Measurements from ENCODE around the gene SORCS3. TPM values are rescaled to one million over a fixed set of nuclear protein-coding genes. Genes with fewer than 3 reads are reported as not detected.

SORCS3 gene
- total and polyA plus RNA-seq, 4 donors: 0.93 TPM; not detected in 3

DNA sequence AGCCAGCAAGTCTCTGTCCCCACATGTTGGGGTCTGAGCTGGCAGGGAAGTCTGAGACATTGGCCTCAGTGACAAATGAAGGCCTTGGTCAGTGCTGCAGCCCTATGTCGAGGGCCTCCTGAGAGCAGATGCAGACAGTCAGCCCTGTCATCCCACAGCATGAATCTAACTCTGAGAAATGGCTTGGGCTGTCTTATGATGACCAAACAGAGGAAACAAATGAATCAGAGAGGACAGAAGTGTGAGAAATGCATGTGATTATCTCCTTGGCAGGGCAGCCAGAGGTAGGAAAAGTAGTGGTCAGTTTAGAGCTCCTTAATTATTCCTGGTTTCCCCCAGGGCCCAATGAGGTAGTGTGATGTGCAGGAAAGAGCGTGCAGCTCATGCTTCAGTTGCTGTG is 287.6 kb downstream of the SORCS3 start:
- Histone ChIP-seq H3K27ac (ENCODE audit: low read depth in 1 of 2, low read length in 2 of 2) (no peak overlapping the region), H3K4me1 (ENCODE audit: control insufficient read depth in 4 of 4, insufficient read depth in 4 of 4, low read length in 3 of 4) (no peaks in the 10 kb centered on the region), H3K27me3 (ENCODE audit: control insufficient read depth in 4 of 4, insufficient read depth in 4 of 4, low read length in 3 of 4) (no peaks in the 10 kb centered on the region), H3K9ac (ENCODE audit: low read depth in 1 of 2, low read length in 2 of 2) (no peak overlapping the region), H3K36me3 (ENCODE audit: control insufficient read depth in 4 of 4, insufficient read depth in 3 of 4, low read depth in 1 of 4, low read length in 3 of 4) (no peaks in the 10 kb centered on the region), H3K9me3 (ENCODE audit: control insufficient read depth in 4 of 4, low read length in 3 of 4) (no peaks in the 10 kb centered on the region), H3K4me3 (ENCODE audit: low read depth in 1 of 3, low read length in 3 of 3) (no peak overlapping the region)
- DNase-seq (ENCODE audit: low spot score): no peak
- no peak for TF ChIP-seq GABPA (IDR thresholded peaks at IDR 0.05 in 1 of 2, conservative IDR thresholded peaks at IDR 0.05 in 1 of 2)
- no peak for TF ChIP-seq EGR1 (IDR thresholded peaks at IDR 0.05; ENCODE audit: low read depth in 2 of 2)
- no peak for TF ChIP-seq RAD21 (IDR thresholded peaks at IDR 0.05)
- 75% methylated on average over 2 of the region's 2 CpGs for WGBS

DNA sequence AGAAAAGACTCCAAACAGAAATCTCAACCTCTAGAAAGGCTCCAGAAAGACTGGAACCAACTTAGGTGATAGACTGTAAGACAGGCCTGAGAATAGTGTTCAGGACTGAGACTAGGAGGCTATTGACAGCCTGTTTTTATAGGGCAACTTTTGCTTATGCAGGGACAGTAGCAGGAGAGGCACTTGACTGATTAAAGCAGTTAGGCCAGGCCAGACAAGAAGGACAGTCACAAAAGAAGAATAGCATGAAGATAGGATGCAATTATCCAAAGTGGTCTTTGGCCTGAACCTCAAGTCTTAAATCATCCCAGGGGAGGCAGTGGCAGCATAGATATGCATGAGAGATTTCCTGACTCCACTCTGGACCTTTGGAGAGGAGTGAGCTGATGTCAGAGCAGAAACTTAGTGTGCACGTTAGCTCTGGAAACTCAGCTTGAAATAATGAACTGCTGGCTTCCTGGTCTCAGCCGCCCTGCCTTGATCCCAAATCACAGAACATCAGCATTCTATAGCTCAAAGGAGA is 290.6 kb downstream of the SORCS3 start:
- Histone ChIP-seq H3K4me3 (ENCODE audit: low read depth in 1 of 3, low read length in 3 of 3) (no peak overlapping the region), H3K27me3 (ENCODE audit: control insufficient read depth in 4 of 4, insufficient read depth in 4 of 4, low read length in 3 of 4) (no peaks in the 10 kb centered on the region), H3K27ac (ENCODE audit: low read depth in 1 of 2, low read length in 2 of 2) (no peak overlapping the region), H3K9me3 (ENCODE audit: control insufficient read depth in 4 of 4, low read length in 3 of 4) (no peaks in the 10 kb centered on the region), H3K4me1 (ENCODE audit: control insufficient read depth in 4 of 4, insufficient read depth in 4 of 4, low read length in 3 of 4) (no peaks in the 10 kb centered on the region), H3K9ac (ENCODE audit: low read depth in 1 of 2, low read length in 2 of 2) (no peak overlapping the region), H3K36me3 (ENCODE audit: control insufficient read depth in 4 of 4, insufficient read depth in 3 of 4, low read depth in 1 of 4, low read length in 3 of 4) (no peaks in the 10 kb centered on the region)
- no peak for DNase-seq (ENCODE audit: low spot score)
- TF ChIP-seq YY1 (IDR thresholded peaks at IDR 0.05): no peak
- no peak for TF ChIP-seq FOXA2 (IDR thresholded peaks at IDR 0.05)
- no peak for TF ChIP-seq SP1 (IDR thresholded peaks at IDR 0.05)
- no peak for TF ChIP-seq NR2F2 (IDR thresholded peaks at IDR 0.05)
- TF ChIP-seq, protein P1, sequence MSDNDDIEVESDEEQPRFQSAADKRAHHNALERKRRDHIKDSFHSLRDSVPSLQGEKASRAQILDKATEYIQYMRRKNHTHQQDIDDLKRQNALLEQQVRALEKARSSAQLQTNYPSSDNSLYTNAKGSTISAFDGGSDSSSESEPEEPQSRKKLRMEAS (IDR thresholded peaks at IDR 0.05): no peak
- no peak for TF ChIP-seq RAD21 (IDR thresholded peaks at IDR 0.05)
- TF ChIP-seq RXRA (IDR thresholded peaks at IDR 0.05): no peak
- no peak for TF ChIP-seq GABPA (IDR thresholded peaks at IDR 0.05 in 1 of 2, conservative IDR thresholded peaks at IDR 0.05 in 1 of 2)
- TF ChIP-seq, protein P2, sequence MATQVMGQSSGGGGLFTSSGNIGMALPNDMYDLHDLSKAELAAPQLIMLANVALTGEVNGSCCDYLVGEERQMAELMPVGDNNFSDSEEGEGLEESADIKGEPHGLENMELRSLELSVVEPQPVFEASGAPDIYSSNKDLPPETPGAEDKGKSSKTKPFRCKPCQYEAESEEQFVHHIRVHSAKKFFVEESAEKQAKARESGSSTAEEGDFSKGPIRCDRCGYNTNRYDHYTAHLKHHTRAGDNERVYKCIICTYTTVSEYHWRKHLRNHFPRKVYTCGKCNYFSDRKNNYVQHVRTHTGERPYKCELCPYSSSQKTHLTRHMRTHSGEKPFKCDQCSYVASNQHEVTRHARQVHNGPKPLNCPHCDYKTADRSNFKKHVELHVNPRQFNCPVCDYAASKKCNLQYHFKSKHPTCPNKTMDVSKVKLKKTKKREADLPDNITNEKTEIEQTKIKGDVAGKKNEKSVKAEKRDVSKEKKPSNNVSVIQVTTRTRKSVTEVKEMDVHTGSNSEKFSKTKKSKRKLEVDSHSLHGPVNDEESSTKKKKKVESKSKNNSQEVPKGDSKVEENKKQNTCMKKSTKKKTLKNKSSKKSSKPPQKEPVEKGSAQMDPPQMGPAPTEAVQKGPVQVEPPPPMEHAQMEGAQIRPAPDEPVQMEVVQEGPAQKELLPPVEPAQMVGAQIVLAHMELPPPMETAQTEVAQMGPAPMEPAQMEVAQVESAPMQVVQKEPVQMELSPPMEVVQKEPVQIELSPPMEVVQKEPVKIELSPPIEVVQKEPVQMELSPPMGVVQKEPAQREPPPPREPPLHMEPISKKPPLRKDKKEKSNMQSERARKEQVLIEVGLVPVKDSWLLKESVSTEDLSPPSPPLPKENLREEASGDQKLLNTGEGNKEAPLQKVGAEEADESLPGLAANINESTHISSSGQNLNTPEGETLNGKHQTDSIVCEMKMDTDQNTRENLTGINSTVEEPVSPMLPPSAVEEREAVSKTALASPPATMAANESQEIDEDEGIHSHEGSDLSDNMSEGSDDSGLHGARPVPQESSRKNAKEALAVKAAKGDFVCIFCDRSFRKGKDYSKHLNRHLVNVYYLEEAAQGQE (IDR thresholded peaks at IDR 0.05): no peak
- no peak for TF ChIP-seq EGR1 (IDR thresholded peaks at IDR 0.05; ENCODE audit: low read depth in 2 of 2)
- TF ChIP-seq JUND (IDR thresholded peaks at IDR 0.05): no peak
- no peak for TF ChIP-seq HNF4G (IDR thresholded peaks at IDR 0.05)
- TF ChIP-seq, protein P3, sequence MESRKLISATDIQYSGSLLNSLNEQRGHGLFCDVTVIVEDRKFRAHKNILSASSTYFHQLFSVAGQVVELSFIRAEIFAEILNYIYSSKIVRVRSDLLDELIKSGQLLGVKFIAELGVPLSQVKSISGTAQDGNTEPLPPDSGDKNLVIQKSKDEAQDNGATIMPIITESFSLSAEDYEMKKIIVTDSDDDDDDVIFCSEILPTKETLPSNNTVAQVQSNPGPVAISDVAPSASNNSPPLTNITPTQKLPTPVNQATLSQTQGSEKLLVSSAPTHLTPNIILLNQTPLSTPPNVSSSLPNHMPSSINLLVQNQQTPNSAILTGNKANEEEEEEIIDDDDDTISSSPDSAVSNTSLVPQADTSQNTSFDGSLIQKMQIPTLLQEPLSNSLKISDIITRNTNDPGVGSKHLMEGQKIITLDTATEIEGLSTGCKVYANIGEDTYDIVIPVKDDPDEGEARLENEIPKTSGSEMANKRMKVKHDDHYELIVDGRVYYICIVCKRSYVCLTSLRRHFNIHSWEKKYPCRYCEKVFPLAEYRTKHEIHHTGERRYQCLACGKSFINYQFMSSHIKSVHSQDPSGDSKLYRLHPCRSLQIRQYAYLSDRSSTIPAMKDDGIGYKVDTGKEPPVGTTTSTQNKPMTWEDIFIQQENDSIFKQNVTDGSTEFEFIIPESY (IDR thresholded peaks at IDR 0.05): no peak
- TF ChIP-seq, protein P4, sequence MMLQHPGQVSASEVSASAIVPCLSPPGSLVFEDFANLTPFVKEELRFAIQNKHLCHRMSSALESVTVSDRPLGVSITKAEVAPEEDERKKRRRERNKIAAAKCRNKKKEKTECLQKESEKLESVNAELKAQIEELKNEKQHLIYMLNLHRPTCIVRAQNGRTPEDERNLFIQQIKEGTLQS (IDR thresholded peaks at IDR 0.05): no peak
- no peak for TF ChIP-seq FOXA1 (IDR thresholded peaks at IDR 0.05)
- TF ChIP-seq, protein P5, sequence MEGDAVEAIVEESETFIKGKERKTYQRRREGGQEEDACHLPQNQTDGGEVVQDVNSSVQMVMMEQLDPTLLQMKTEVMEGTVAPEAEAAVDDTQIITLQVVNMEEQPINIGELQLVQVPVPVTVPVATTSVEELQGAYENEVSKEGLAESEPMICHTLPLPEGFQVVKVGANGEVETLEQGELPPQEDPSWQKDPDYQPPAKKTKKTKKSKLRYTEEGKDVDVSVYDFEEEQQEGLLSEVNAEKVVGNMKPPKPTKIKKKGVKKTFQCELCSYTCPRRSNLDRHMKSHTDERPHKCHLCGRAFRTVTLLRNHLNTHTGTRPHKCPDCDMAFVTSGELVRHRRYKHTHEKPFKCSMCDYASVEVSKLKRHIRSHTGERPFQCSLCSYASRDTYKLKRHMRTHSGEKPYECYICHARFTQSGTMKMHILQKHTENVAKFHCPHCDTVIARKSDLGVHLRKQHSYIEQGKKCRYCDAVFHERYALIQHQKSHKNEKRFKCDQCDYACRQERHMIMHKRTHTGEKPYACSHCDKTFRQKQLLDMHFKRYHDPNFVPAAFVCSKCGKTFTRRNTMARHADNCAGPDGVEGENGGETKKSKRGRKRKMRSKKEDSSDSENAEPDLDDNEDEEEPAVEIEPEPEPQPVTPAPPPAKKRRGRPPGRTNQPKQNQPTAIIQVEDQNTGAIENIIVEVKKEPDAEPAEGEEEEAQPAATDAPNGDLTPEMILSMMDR (IDR thresholded peaks at IDR 0.05; ENCODE audit: low read depth, low read length, missing input control): no peak
- 78% methylated on average over 2 of the region's 2 CpGs for WGBS
